Neural cell (in vitro differentiated cells): ENCODE results near the gene GTPBP3. TPM values are rescaled to one million over a fixed set of nuclear protein-coding genes. Genes with fewer than 3 reads are reported as not detected.

Experiments
- H2AFZ ChIP-seq: fragments of 200-600, 300-800 bp; sonication (generic), shearing (Covaris generic); 2 replicates; pipeline ENCODE4 v1.6.0; 2014; ENCODE audit warnings: low read depth, mild to moderate bottlenecking, antibody characterized with exemption, low read length, moderate library complexity
- H3F3A ChIP-seq: fragments of 200-600 bp; shearing (Covaris generic); 2 replicates; pipeline ENCODE4 v1.6.1; 2016; ENCODE audit warnings: mild to moderate bottlenecking, moderate library complexity, mixed read lengths, antibody characterized with exemption, low read length; ENCODE audit not compliant: insufficient read depth, poor library complexity, severe bottlenecking
- H3K27ac ChIP-seq: fragments of 200-600, 300-800 bp; sonication (generic), shearing (Covaris generic); 2 replicates; pipeline ENCODE4 v1.5.1; 2014; ENCODE audit warnings: mild to moderate bottlenecking, low read length, moderate library complexity
- H3K27me3 ChIP-seq: fragments of 300-800, 200-600 bp; sonication (generic), shearing (Covaris generic); 2 replicates; pipeline ENCODE4 v1.6.0; 2014; ENCODE audit warnings: mild to moderate bottlenecking, low read depth, low read length, moderate library complexity; ENCODE audit not compliant: insufficient read depth
- H3K36me3 ChIP-seq: fragments of 300-800, 200-600 bp; sonication (generic), shearing (Covaris generic); 2 replicates; pipeline ENCODE4 v1.5.1; 2014; ENCODE audit warnings: mild to moderate bottlenecking, antibody characterized with exemption, low read length, moderate library complexity; ENCODE audit not compliant: insufficient read depth
- H3K4me2 ChIP-seq: fragments of 300-800, 200-600 bp; sonication (generic), shearing (Covaris generic); 2 replicates; pipeline ENCODE4 v1.6.0; 2014; ENCODE audit warnings: mild to moderate bottlenecking, low read length
- H3K4me3 ChIP-seq: fragments of 300-800, 200-600 bp; sonication (generic), shearing (Covaris generic); 2 replicates; pipeline ENCODE4 v1.5.1; 2014; ENCODE audit warnings: mild to moderate bottlenecking, low read length, moderate library complexity
- H3K79me2 ChIP-seq: fragments of 200-600 bp; shearing (Covaris generic); replicated peaks from 2 replicates; pipeline ENCODE4 v1.6.0; 2014; ENCODE audit warnings: mild to moderate bottlenecking, low read length, moderate library complexity; ENCODE audit not compliant: insufficient read depth
- H3K9ac ChIP-seq: fragments of 300-800, 200-600 bp; sonication (generic), shearing (Covaris generic); 2 replicates; pipeline ENCODE4 v1.6.1; 2016; ENCODE audit warnings: mild to moderate bottlenecking, low read length, mixed read lengths
- H3K9me2 ChIP-seq: fragments of 200-600 bp; shearing (Covaris generic); 2 replicates; pipeline ENCODE4 v1.6.1; 2016; ENCODE audit warnings: mild to moderate bottlenecking, low read length, mixed read lengths; ENCODE audit not compliant: insufficient read depth
- H3K9me3 ChIP-seq: fragments of 200-600, 300-800 bp; sonication (generic), shearing (Covaris generic); 2 replicates; pipeline ENCODE4 v1.6.1; 2016; ENCODE audit warnings: mild to moderate bottlenecking, mixed run types, low read length, moderate library complexity, mixed read lengths
- H4K20me1 ChIP-seq: fragments of 200-600 bp; shearing (Covaris generic); 2 replicates; pipeline ENCODE4 v1.6.1; 2016; ENCODE audit warnings: mild to moderate bottlenecking, mixed run types; ENCODE audit not compliant: insufficient read depth
- CTCF ChIP-seq: fragments of 450-650 bp; IDR thresholded peaks from 2 replicates; pipeline ENCODE4 v1.5.1; 2014; ENCODE audit warnings: antibody characterized with exemption, mild to moderate bottlenecking, moderate library complexity; ENCODE audit not compliant: poor library complexity, severe bottlenecking
- EP300 ChIP-seq: fragments of 450-650 bp; conservative IDR thresholded peaks from 2 replicates; pipeline ENCODE4 v1.6.1; 2014; ENCODE audit warnings: antibody characterized with exemption, mild to moderate bottlenecking, moderate library complexity; ENCODE audit not compliant: poor library complexity, severe bottlenecking
- EZH2 ChIP-seq: fragments of 200-600, 300-800 bp; shearing (Covaris generic), sonication (generic); IDR thresholded peaks from 2 replicates; pipeline ENCODE4 v1.6.1; 2014; ENCODE audit warnings: antibody characterized with exemption, low read length, borderline replicate concordance, mild to moderate bottlenecking; ENCODE audit not compliant: insufficient read depth, poor library complexity, severe bottlenecking
- MXI1 ChIP-seq: fragments of 450-650 bp; conservative IDR thresholded peaks from 2 replicates; pipeline ENCODE4 v1.6.1; 2014; ENCODE audit warnings: antibody characterized with exemption, mild to moderate bottlenecking; ENCODE audit not compliant: poor library complexity, severe bottlenecking
- POLR2AphosphoS5 ChIP-seq: IDR thresholded peaks from 2 replicates; pipeline ENCODE4 v1.6.1; 2012
- RAD21 ChIP-seq: fragments of 450-650 bp; conservative IDR thresholded peaks from 2 replicates; pipeline ENCODE4 v1.6.1; 2014; ENCODE audit warnings: antibody characterized with exemption, mild to moderate bottlenecking, moderate library complexity
- SMC3 ChIP-seq: fragments of 450-650 bp; conservative IDR thresholded peaks from 2 replicates; pipeline ENCODE4 v1.6.1; 2014; ENCODE audit warnings: antibody characterized with exemption, mild to moderate bottlenecking, moderate library complexity; ENCODE audit not compliant: poor library complexity
- TAF1 ChIP-seq: IDR thresholded peaks from 2 replicates; pipeline ENCODE4 v1.6.1; 2012; ENCODE audit warnings: low read depth
- polyA plus RNA-seq: library from polyadenylated mRNA; depleted of rRNA; stranded (reverse); fragments of >200 nt; gene quantifications from 2 replicates; pipeline ENCODE4 v1.2.3, GENCODE V29; 2014
- TF ChIP-seq, protein P1 (sequence below): IDR thresholded peaks from 2 replicates; pipeline ENCODE4 v1.6.1; 2012; ENCODE audit warnings: borderline replicate concordance

Gene GTPBP3
- polyA plus RNA-seq, 1 donor from 2014 or later = 25.6 TPM

DNA sequence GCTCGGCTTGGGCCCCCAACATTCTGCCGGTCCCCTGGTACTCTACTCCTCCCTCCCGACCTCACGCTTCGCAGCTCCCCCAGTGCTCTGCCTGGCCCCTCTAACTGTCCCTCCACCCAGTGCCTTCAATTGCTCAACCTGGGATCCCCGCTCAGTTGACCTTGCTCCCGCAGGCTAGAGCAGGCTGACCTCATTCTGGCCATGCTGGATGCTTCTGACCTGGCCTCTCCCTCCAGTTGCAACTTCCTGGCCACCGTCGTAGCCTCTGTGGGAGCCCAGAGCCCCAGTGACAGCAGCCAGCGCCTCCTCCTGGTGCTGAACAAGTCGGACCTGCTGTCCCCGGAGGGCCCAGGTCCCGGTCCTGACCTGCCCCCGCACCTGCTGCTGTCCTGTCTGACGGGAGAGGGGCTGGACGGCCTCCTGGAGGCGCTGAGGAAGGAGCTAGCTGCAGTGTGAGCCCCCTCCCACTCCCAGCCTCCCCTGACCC lies 3.6 kb downstream of the GTPBP3 start:
- Histone ChIP-seq H3K9me2 (no peaks in the 10 kb centered on the region), H2AFZ (no peak overlapping the region), H3K9ac (no peak overlapping the region), H3K79me2 (no peaks in the 10 kb centered on the region), H3F3A (peaks cover 6% of the 10 kb centered on the region), H3K27me3 (no peaks in the 10 kb centered on the region), H3K9me3 (no peaks in the 10 kb centered on the region), H3K27ac (no peak overlapping the region), H3K36me3 (no peaks in the 10 kb centered on the region), H3K4me3 (no peak overlapping the region), H4K20me1 (no peaks in the 10 kb centered on the region), H3K4me2 (no peak overlapping the region)
- no peak for TF ChIP-seq EZH2
- TF ChIP-seq TAF1 = no peak
- TF ChIP-seq SMC3 = no peak
- TF ChIP-seq RAD21 = no peak
- no peak for TF ChIP-seq EP300
- TF ChIP-seq, protein P1, sequence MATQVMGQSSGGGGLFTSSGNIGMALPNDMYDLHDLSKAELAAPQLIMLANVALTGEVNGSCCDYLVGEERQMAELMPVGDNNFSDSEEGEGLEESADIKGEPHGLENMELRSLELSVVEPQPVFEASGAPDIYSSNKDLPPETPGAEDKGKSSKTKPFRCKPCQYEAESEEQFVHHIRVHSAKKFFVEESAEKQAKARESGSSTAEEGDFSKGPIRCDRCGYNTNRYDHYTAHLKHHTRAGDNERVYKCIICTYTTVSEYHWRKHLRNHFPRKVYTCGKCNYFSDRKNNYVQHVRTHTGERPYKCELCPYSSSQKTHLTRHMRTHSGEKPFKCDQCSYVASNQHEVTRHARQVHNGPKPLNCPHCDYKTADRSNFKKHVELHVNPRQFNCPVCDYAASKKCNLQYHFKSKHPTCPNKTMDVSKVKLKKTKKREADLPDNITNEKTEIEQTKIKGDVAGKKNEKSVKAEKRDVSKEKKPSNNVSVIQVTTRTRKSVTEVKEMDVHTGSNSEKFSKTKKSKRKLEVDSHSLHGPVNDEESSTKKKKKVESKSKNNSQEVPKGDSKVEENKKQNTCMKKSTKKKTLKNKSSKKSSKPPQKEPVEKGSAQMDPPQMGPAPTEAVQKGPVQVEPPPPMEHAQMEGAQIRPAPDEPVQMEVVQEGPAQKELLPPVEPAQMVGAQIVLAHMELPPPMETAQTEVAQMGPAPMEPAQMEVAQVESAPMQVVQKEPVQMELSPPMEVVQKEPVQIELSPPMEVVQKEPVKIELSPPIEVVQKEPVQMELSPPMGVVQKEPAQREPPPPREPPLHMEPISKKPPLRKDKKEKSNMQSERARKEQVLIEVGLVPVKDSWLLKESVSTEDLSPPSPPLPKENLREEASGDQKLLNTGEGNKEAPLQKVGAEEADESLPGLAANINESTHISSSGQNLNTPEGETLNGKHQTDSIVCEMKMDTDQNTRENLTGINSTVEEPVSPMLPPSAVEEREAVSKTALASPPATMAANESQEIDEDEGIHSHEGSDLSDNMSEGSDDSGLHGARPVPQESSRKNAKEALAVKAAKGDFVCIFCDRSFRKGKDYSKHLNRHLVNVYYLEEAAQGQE = no peak
- no peak for TF ChIP-seq MXI1
- no peak for TF ChIP-seq CTCF
- no peak for TF ChIP-seq POLR2AphosphoS5

- Histone ChIP-seq H3K9ac (no peak overlapping the region), H3K4me3 (no peak overlapping the region), H3K36me3 (no peaks in the 10 kb centered on the region), H3K9me3 (no peaks in the 10 kb centered on the region), H4K20me1 (no peaks in the 10 kb centered on the region), H3K79me2 (no peaks in the 10 kb centered on the region), H3K9me2 (no peaks in the 10 kb centered on the region), H3K4me2 (no peak overlapping the region), H2AFZ (no peak overlapping the region), H3K27ac (no peak overlapping the region), H3F3A (peaks cover 3% of the 10 kb centered on the region), H3K27me3 (no peaks in the 10 kb centered on the region)
- TF ChIP-seq, protein P1 = no peak
- no peak for TF ChIP-seq EP300
- no peak for TF ChIP-seq RAD21
- TF ChIP-seq MXI1 = no peak
These were observed 4.0 kb downstream of the GTPBP3 start for GRCh38 chr19:17341386-17341785.
